Measurements from ENCODE around the gene ELMO3. TPM values are rescaled to one million over a fixed set of nuclear protein-coding genes. Genes with fewer than 3 reads are reported as not detected.

Gene ELMO3
- total and polyA plus RNA-seq, 2 of the 13 experiments (the other 11 are each of a cell fraction or from before 2014, with no cell fraction given), result 2.6 to 4.0 TPM

DNA sequence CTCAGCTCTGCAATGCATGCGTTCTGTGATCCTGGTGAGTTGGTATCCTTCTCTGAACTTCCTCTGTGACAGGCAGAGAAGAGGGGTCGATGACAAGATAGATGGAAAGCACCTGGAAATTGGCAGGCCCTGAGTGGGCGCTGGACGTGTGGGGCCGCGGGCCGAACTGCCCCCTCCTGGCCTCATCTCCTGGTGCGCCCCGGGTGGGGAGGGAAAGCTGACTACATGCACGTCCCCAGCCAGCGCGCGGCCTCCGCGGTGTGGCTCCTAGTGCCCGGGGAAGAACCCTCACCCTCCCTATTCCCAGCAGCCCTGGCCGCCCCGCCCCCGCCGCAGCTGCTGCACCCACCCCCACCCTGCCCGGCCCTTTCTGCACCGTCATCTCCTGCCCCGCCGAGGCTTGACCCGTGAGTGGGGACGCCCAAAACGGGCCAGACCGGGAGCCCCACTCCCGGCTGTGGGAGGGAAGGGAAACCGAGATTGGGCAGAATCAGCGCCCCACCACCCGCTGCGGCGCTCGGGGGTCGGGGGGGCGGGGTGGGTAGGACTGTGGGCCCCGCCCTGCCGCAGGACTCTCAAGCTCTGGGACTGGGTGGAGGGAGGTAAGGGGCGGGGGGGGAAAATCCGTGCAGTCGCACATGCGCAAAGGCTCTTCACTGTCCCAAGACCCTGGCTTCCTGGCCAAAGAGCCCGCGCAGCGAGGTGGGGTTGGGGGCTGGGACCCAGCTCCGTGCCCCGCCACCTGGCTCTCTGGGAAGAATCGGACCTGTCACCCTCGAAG, 28.6 kb upstream of the ELMO3 start, which contains the start of gene NOL3 (continued):
- TF ChIP-seq ZHX2 (IDR thresholded peaks at IDR 0.05; ENCODE audit: low read depth) (no peak), ZHX2 (CRISPR knock-in tag; IDR thresholded peaks at IDR 0.05; ENCODE audit: borderline replicate concordance) (no peak), KMT2B (CRISPR knock-in tag; IDR thresholded peaks at IDR 0.05) (peak; percentile 59; the same call in 1 of the 2 replicates), FOXK2 (IDR thresholded peaks at IDR 0.05) (no peak), SPEN (CRISPR knock-in tag; IDR thresholded peaks at IDR 0.05; ENCODE audit: low read depth) (peak; percentile 88), NFAT5 (CRISPR knock-in tag; IDR thresholded peaks at IDR 0.05) (no peak), CTCF (CRISPR knock-in tag; IDR thresholded peaks at IDR 0.05) (peak; percentile 63), ZNF24 (IDR thresholded peaks at IDR 0.05) (no peak), NAIF1 (CRISPR knock-in tag; IDR thresholded peaks at IDR 0.05; ENCODE audit: borderline replicate concordance) (peak; percentile 58; the same call in 1 of the 2 replicates), PPARG (CRISPR knock-in tag; conservative IDR thresholded peaks at IDR 0.05) (no peak), E2F1 (CRISPR knock-in tag; IDR thresholded peaks at IDR 0.05) (peak; percentile 15; the same call in 1 of the 2 replicates), GTF2F1 (IDR thresholded peaks at IDR 0.05; ENCODE audit: low read length) (no peak)
- TF ChIP-seq, protein P1, sequence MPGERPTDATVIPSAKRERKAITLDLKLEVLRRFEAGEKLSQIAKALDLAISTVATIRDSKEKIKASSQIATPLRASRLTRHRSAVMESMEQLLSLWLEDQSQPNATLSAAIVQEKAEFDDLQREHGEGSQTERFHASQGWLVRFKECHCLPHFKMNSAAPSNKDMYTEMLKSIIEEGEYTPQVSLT (CRISPR knock-in tag; IDR thresholded peaks at IDR 0.05; ENCODE audit: borderline replicate concordance, low read depth), result no peak

Measured in HepG2 (cell line).